ENCODE measurements around the gene CNOT6L.

Gene CNOT6L

DNA sequence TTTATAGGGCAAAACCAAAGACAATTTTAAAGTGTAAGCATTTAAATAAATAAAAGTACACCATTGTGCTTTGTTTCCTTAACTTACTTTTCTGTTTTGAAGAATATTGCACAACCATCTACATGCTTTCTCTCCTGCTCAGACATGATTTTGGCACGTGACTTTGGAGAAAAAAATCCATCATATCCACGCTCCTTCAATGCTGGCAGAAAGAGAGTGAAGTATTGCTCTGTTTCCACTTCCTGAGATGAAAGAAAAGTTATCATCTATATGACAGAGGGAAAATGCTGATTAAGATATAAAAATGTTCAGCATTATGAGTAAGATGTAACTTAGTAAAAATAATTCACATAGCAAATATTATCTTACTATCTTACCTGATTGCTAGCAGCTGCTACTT lies 77.1 kb downstream of the CNOT6L start:
- TF ChIP-seq, protein P1, sequence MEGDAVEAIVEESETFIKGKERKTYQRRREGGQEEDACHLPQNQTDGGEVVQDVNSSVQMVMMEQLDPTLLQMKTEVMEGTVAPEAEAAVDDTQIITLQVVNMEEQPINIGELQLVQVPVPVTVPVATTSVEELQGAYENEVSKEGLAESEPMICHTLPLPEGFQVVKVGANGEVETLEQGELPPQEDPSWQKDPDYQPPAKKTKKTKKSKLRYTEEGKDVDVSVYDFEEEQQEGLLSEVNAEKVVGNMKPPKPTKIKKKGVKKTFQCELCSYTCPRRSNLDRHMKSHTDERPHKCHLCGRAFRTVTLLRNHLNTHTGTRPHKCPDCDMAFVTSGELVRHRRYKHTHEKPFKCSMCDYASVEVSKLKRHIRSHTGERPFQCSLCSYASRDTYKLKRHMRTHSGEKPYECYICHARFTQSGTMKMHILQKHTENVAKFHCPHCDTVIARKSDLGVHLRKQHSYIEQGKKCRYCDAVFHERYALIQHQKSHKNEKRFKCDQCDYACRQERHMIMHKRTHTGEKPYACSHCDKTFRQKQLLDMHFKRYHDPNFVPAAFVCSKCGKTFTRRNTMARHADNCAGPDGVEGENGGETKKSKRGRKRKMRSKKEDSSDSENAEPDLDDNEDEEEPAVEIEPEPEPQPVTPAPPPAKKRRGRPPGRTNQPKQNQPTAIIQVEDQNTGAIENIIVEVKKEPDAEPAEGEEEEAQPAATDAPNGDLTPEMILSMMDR (IDR thresholded peaks at IDR 0.05) = no peak

DNA sequence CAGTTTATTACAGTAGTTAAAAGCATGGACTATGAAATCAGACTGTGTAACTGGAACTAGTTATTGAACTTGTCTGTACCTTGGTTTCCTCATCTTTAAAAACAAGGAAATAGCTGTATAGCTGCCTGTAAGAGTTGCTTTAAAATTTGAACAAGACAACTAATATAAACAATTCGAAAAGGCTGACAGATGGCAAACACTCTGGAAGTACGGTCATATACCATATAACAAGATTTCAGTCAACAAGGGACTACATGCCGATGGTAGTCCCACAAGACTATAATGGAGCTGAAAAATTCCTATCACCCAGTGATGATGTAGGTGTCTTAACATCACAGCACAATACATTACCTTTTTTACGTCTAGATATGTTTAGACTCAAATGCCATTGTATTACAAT lies 78.7 kb downstream of the CNOT6L start:
- TF ChIP-seq, protein P1 (IDR thresholded peaks at IDR 0.05) = no peak

DNA sequence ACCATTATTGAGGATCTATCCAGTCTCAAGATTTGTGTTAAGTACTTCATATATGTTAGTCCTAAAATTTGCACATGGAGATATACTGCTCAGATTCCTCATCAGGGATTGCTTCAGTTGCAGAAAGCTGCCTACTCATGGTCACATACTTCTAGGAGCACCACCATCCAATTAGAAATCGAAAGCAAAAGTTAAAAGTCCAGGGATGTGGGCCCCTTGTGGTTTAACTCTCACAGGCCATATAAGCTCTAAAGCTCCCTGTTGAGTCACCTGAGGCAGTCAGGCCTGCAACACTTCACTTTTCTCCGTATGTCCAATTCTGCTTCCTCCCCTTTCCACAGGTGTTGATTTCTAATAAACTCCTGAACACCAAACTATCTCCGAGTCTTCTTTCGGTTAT lies 84.2 kb downstream of the CNOT6L start:
- TF ChIP-seq, protein P1 (IDR thresholded peaks at IDR 0.05) = no peak

DNA sequence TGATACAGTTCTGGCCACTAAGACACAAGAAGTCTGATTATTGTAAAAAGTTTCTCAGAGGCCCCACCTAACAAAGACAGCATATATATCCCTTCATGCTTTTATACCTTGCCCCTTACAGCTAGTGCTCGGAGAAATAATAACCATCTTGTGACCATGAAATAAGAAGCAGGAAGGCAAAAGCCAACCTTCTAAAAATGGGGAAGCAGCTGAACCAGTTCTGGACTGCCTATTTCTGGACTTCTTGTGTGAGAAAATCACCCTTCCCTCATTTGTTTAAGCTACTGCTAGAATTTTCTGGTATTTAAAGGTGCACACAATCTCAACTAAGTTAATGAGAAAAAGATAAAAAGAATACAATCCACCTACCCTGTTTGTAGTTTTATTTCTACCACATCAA lies 87.5 kb downstream of the CNOT6L start:
- TF ChIP-seq, protein P1 (IDR thresholded peaks at IDR 0.05) = no peak

DNA sequence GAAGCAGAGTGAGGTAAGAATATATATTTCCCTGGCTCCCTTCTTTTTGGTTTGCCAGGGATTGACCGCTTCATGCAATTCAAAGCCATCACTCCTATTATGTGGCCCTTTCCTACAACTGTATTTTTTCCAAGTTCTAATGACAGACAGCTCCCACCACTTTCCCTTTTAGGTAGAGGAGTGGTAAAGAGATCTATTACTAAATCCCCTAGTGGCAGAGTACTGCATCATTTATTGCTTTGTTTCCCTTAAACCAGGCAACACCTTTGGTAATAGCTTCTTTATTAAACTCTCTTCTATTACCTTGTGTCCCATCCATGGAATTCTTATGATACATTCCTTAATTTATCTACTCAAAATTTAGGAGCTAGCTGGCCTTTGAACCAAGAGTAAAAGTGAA lies 90.7 kb downstream of the CNOT6L start:
- TF ChIP-seq, protein P1 (IDR thresholded peaks at IDR 0.05) = no peak

DNA sequence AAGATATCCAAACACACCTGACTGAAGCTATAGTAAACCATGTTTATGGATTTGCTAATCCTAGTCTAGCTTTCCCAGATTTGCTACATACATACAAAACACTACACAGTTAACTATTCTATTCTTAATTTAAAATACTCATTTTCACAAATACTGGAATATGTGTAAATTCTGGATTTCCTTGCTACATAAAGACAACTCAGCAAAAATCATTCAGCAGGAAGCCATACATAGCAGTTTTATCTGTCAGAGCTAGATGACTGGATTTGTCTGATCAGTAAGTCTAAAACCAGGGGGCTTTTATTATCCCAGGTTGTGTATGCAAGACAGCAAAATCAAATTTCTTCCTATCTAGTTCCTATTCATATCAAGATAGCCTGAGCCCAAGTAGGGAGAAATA lies 98.1 kb downstream of the CNOT6L start:
- TF ChIP-seq, protein P1 (IDR thresholded peaks at IDR 0.05) = no peak

DNA sequence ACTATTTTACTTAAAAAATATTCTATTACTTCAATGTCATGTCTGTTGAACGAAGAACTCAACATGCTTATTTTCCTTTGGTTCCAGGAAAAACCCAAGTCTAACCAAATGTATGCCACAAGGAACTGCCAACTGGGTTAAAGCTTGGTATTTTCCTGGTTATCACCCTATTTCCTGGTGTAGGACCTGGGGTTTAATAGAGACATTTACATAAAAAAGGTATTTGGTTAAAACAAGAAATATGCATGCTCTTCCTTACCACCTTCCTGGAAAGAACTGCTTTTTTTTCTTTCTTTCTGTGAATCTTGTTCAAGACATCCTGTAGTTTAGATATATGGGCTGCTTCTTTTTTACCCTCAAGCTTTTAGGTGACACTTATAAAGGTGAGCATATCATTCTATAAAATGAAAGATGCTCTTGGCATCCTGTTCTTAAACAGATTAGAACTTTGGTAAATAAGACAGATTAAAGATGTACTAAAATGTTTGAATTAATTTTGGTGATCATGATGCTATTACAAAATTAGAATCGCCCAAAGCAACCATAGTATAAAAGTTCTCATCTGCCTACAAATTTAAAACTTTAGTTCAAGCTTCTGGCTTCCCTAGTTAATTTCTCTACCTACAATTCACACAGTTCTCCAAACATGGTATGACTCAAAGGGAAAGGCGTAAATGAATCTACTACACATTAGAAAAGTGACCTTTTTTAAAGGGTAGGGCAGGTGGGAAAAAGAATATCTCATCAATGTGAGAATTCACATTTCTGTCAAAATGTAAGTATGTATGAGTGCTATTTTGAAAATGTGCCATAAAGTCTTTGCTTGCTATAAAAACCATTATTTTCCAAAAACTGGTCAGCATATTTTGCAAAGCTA lies 103.5 kb downstream of the CNOT6L start:
- TF ChIP-seq, protein P1 (IDR thresholded peaks at IDR 0.05) = no peak

Data from LNCAP (cell line).